Subcutaneous adipose tissue (tissue), 4 donors: ENCODE data around the gene SHLD1. TPM values are rescaled to one million over a fixed set of nuclear protein-coding genes. Genes with fewer than 3 reads are reported as not detected.

ENCODE experiments used
- total RNA-seq, 4 donors: library from RNA; depleted of rRNA; stranded (reverse); fragments of >200 nt; gene quantifications; one replicate each; pipeline ENCODE4 v1.1.0, GENCODE V29; 2016
- TF ChIP-seq, protein P1 (sequence below): fragments of 450-650 bp; IDR thresholded peaks from one replicate; pipeline ENCODE4 v1.5.1; 2016; ENCODE audit warnings: low read depth, mild to moderate bottlenecking, control low read depth, antibody characterized with exemption, moderate library complexity

Gene SHLD1
- total RNA-seq, 4 donors from 2014 or later, result 1.3 to 7.7 (median 2.9) TPM

- TF ChIP-seq, protein P1, sequence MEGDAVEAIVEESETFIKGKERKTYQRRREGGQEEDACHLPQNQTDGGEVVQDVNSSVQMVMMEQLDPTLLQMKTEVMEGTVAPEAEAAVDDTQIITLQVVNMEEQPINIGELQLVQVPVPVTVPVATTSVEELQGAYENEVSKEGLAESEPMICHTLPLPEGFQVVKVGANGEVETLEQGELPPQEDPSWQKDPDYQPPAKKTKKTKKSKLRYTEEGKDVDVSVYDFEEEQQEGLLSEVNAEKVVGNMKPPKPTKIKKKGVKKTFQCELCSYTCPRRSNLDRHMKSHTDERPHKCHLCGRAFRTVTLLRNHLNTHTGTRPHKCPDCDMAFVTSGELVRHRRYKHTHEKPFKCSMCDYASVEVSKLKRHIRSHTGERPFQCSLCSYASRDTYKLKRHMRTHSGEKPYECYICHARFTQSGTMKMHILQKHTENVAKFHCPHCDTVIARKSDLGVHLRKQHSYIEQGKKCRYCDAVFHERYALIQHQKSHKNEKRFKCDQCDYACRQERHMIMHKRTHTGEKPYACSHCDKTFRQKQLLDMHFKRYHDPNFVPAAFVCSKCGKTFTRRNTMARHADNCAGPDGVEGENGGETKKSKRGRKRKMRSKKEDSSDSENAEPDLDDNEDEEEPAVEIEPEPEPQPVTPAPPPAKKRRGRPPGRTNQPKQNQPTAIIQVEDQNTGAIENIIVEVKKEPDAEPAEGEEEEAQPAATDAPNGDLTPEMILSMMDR, result no peak
Observed at GRCh38 chr20:5841522-5841921, 91.3 kb downstream of the SHLD1 start.

- TF ChIP-seq, protein P1, result no peak
Observed at GRCh38 chr20:5842465-5842864, 92.3 kb downstream of the SHLD1 start.

GRCh38 chr20:5843054-5843592 lies 92.9 kb downstream of the SHLD1 start:
- TF ChIP-seq, protein P1, result no peak

GRCh38 chr20:5844063-5844681 lies 94.0 kb downstream of the SHLD1 start:
- TF ChIP-seq, protein P1, result no peak

DNA sequence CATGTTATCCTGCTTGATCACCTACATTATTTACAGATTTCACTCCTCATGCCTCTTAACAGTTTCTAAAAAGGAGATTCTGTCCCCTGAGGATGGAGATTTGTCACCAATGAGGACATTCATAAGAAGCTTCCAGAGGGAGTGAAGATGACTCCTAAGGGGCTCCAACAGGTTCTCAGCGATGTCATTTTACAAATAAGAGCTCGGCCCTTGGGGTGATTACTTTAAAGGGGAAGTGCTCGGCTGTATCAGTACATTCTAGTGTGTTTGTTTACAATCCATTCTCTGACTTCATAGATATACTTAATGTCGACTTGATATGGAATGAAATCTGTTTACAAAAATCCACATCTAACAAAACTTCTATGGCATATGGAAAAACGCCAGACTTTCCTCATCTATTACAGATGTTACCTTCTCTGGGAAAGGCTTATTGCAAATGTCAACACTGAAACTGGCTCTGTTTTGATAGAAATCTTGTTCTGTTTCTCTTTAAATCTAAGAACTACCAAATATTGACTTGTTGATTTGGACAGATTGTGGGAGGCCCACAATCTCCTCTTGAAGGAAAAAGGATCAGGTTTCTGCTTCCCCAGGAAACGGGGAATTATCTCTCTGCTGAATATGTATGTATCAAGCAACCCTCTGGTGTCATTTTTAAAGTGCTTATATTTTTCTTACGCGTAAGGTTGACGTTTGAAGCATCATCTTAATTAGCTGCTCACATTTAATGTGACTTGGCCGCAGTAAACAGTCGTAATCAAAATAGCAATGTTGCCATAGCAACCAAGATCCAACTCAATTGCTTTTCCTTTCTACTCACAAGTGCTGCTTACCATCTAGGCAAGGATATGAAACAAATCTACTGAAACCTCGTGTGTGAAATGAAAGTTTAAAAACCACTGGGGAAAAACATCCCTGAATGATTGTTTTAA lies 95.7 kb downstream of the SHLD1 start:
- TF ChIP-seq, protein P1, result no peak

GRCh38 chr20:5848711-5849505 lies 98.7 kb downstream of the SHLD1 start:
- TF ChIP-seq, protein P1, result no peak

GRCh38 chr20:5855939-5856338 lies 105.7 kb downstream of the SHLD1 start:
- TF ChIP-seq, protein P1, result no peak
